HG03432 (cell line): ENCODE results near the gene ABCD4.

Source experiments
- ATAC-seq: cut with Tn5 transposase; IDR thresholded peaks from one replicate; pipeline ENCODE4 v1.9.1; 2021; ENCODE audit warnings: mild to moderate bottlenecking, moderate library complexity; ENCODE audit not compliant: unreplicated experiment

The ABCD4 gene

DNA sequence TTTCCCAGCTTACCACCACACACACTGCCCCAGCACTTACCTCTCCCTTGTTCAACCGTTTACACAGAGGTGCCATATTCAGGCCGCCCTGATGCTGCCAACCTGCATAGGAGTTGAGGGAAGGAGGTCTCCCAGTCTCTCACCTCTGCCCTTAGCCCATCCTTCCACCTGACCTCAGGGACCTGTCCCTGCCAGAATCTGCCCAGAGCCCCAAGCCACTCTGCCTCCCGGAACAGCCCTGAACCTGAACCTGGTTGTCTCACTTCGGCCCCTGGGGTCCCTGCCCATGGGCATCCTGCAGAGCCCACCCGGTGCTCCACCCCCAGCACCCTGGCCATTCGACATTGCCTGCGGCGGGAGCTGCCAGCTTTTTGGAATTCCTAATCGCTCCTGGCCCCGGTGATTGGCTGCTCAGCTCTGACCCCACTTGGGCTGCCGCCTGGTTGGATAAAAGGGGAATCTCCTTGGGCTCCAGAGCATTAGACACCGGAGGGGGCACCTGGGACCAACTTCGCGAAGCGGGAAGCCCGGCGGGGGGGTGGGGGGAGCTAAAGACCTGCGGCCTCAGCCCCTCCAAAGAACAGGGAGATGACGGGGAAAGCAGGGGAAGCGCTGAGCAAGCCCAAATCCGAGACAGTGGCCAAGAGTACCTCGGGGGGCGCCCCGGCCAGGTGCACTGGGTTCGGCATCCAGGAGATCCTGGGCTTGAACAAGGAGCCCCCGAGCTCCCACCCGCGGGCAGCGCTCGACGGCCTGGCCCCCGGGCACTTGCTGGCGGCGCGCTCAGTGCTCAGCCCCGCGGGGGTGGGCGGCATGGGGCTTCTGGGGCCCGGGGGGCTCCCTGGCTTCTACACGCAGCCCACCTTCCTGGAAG, 63.5 kb downstream of the ABCD4 start, which contains the start of gene VSX2:
TSS of gene VSX2 (plus strand) at position 476 of the 874 bp plus-strand sequence. CDS start at position 589, 113 bp downstream.
- no peak for ATAC-seq

DNA sequence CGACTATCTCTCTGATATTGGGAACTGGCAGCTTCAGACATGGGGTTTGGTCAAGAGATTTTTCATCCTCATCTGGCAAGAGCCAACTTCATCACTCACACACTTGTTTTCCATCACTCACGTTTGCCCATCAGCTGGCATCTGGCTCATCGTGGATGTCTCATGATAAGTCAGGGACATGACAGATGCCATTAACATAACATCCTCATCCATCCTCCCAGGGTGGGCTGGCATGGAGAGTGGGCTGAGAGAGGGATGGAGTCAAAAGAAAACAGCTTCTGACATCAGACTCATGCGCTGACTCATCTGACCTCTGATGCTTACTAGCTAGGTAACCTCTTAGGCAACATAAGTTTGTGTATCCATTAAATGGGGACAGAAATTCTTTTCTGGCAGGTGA, 65.3 kb downstream of the ABCD4 start:
- ATAC-seq = no peak
